Measurements from ENCODE around the gene BLM.

DNA sequence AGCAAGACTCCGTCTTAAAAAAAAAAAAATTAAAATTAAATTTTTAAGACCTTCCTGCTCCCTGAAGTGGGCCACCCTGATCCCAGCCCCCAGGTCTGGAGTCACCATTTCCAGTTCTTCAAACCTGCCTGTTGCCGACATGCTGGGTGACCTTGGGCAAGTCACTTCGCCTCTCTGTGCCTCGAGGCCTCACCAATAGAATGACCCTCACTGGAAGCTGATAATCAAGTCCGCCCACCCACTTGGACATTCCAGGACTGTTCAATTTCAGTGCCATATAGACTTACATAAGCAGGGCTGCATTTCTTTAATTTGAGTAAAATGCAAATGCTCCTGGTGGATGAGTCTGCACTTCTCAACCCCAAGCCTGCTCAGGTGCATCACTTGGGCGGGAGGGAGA is 112.0 kb downstream of the BLM start:
- TF ChIP-seq POLR2A (IDR thresholded peaks at IDR 0.05) = no peak
- TF ChIP-seq, protein P1, sequence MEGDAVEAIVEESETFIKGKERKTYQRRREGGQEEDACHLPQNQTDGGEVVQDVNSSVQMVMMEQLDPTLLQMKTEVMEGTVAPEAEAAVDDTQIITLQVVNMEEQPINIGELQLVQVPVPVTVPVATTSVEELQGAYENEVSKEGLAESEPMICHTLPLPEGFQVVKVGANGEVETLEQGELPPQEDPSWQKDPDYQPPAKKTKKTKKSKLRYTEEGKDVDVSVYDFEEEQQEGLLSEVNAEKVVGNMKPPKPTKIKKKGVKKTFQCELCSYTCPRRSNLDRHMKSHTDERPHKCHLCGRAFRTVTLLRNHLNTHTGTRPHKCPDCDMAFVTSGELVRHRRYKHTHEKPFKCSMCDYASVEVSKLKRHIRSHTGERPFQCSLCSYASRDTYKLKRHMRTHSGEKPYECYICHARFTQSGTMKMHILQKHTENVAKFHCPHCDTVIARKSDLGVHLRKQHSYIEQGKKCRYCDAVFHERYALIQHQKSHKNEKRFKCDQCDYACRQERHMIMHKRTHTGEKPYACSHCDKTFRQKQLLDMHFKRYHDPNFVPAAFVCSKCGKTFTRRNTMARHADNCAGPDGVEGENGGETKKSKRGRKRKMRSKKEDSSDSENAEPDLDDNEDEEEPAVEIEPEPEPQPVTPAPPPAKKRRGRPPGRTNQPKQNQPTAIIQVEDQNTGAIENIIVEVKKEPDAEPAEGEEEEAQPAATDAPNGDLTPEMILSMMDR (IDR thresholded peaks at IDR 0.05) = no peak
- TF ChIP-seq POLR2AphosphoS5 (IDR thresholded peaks at IDR 0.05) = no peak

Data from breast epithelium (tissue), 3 donors.